HG03095 (cell line): ENCODE results near the gene ENOX1.

Experiments
- ATAC-seq: cut with Tn5 transposase; IDR thresholded peaks from one replicate; pipeline ENCODE4 v1.9.1; 2021; ENCODE audit warnings: moderate library complexity; ENCODE audit not compliant: unreplicated experiment

The ENOX1 gene

DNA sequence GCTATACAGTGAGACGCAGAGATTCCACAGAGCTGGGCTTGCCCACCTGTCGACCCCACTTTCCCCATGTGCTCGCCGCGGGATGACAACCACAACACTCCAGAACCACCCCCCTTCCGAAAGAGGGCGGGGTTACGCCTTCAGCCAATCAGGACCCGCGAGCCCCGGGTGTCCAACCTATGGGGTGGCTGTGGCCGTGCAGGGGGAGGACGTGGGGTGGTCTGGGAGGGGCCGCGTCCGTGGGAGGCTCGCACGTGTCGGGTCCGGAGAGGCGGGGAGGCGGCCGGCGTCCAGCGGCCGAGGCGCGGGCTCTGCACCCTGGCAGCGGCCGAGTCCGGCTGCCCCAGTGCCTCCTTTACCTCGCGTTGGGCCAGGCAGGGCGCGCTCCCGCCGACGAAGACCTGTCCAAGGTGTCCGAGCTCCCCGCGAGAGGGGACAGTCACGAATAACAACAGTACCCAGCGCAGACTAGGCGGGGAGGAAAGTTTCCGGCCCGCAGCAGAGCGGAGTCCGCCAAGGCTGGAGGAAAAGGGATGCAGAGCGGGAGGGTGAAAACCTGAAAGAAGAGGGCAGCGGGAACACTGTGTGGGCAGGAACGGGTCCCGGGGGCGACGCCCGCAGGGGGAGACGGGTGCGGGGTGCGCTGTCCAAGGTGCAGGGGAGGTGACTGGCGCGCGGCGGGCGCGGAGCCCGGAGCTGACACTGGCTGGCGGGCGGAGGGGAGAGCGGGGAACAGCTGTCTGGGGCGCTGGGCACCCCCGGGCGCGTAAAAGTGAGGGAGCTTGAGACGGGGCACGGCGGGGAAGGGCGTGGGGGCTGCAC is 911 bp downstream of the ENOX1 start:
- ATAC-seq, result no peak

DNA sequence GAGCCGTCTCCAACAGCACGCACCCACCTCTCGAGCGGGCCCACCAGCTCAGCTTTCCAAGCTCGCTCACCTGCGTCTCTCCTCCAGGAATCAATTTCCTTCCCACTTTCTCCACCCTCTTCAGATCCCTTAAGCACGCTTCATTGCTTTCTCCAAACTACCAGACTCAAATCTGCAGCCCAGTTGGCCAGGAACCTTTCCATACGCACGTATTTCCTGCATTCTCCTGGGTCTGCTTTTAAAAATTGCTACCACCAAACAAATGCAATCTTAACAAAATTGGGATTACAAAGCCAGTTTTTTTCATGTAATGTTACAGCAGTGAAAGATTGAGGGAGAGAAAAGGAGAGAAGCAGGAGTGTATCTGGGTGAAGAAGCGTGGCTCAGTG is 1.5 kb downstream of the ENOX1 start:
- ATAC-seq, result no peak

DNA sequence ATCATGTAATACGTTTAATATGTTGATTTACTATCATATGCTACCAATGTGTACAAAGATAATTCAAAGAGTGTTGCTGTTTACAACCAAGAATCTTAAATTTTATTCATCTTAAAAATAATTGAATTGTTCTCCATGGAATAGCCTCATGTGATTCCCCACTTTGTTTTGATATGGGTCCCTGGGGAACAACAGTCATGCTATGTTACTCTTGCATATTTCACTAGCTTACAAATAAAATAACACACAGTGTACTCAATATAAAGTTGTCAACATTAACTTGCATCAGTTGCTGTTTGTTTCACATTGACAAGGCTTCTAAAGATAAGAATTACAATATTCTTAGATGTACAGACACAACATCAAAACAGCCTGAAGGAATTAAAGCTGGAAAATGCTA is 2.3 kb downstream of the ENOX1 start:
- no peak for ATAC-seq

DNA sequence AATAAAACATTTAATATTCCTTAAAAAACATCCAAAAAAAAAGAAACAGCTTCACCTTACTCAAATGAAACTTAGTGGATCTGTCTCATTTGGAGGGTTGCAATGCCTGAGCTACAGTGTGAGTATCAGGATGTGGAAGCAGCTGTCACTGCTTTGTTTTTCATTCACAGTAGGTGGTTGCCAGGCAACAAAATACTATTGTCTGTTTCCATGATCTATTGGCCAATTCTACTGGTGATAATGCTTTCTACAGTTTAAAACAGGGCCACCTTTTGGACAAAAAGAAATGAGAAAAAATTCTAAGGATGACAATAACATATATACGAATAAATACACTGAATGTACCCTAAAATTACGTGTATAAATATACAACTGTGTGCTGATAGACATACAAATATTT is 3.0 kb downstream of the ENOX1 start:
- no peak for ATAC-seq

DNA sequence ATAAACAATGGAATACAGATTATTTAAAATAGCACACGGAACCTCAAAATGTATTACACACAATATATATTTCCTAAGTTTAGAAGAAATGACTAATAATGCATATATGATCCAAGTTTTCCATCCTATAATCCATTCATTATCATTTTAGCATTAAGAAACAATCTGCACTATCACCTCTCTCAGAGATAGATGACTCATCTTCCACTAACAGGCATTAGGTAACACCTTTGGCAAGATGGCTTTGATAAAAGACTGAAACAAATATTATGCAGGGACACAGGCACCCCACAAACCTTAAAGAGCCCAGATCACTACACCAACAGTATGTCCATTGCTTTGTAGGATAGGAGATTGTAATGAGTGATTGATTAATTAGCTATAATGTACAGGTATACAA is 4.1 kb downstream of the ENOX1 start:
- no peak for ATAC-seq

DNA sequence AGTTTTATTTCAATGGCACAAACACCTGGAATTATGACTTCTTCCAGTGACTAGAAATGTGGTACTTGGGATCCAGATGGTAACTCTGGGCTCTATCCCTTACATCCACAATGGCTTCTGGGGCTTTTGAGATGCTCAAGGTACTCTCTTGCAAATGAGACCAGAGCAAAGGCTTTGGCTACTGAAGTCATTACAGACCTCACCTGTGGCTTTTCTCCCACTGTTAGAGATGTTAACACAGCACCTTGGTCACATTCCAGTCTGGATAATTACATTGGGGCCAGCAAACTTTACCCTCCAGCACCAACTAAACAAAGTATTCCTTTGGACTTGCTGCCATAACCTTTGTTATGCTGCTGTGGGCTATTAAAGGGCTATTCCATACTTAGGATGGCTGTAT is 6.1 kb downstream of the ENOX1 start:
- ATAC-seq, result no peak

DNA sequence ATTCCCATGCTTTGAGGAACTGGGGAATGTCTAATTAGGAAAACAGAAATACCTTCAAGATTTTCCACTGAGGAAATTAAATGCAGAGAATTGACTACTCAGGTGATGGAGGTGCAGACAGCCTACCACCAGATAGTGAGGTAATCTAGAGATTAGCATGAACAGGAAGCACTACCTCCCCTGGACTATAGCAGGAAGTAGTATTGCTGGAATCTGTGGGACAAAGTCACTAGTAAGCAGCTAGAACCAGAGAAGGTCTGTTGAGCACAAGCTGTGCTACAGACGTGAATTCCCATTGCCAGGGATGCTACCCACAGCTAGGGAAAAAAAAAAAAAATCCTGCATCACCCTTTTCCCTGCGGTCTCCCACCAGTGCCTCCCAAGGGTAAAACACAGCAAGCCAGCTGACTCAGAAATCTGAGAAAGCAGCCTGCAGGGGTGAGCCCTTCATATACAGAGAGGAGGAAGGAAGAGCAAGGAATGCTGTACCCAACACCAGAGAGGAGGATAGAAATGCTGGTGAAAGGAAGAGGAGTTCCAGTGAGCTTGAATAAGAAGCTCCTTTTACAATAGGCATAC is 10.2 kb downstream of the ENOX1 start:
- ATAC-seq, result no peak

DNA sequence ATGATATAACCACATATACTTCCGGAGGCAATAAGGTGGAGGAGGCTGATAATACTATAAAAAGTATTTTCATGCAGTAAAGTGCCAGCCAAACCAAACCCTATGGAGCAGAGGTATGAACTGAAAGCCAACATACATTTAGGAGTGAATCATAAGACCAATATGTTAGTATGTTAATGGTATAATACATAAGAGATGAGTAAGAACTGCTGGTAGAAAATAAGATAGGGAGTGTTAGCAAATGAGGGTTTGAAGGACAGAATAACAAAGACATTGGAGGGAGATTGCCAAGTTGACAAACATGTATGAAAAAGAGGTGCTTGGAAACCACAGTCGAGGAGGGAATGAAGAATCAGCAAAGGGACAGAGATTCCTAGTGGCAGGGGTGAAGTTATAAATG is 10.8 kb downstream of the ENOX1 start:
- ATAC-seq, result no peak

DNA sequence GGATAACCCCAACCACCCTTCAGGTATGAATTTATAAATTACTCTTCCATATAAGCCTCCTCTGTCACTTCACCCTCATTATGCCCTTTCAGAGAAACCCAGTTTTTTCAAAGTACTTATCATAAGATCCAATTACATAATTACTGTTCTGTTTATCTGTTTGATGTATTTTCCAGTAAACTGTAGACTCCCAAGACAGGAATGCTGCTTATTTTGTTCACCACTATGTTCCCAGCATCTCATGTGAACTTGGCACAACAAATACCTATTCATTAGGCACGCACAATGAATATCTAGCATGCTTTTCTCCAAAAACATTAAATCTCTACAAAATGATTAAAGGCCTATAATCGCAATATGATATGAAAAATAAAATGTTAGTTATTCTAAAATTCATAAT is 13.2 kb downstream of the ENOX1 start:
- no peak for ATAC-seq

DNA sequence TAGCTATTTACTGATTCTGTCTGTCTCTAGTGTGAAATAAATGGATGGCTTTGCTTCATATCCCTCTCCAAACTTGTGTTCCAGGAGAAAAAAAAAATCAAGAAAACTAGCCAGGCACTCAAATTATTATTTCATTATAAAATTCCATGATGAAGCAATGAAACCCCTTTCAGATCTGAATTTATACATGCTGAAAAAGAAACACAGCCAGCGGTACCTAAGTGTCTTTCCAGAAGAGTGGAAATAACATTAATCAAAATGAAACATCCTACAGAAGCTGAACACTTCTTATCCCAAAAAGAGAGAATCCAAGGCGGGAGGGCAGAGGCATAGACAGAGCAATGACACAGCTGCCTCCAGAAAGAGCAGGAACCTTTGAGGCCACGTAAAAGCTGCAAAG is 15.9 kb downstream of the ENOX1 start:
- no peak for ATAC-seq

DNA sequence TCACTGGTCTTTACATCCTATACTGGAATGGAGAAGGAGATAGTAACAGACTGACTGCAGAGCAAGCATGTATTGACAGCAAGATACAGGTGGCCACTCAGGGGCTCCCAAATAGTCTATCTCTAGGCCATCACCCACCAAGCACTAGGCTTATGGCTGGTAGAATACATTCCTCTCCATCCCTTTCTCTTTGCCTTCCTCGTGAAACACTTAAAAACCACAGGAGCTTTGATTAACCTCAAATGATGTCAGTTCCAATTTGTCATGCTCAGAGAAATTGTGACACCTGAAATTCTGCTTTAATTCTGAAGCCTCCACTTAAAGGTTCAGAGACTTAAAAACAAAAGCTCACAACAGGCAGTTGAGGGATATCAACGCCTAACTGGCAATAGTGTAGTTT is 17.2 kb downstream of the ENOX1 start:
- no peak for ATAC-seq

DNA sequence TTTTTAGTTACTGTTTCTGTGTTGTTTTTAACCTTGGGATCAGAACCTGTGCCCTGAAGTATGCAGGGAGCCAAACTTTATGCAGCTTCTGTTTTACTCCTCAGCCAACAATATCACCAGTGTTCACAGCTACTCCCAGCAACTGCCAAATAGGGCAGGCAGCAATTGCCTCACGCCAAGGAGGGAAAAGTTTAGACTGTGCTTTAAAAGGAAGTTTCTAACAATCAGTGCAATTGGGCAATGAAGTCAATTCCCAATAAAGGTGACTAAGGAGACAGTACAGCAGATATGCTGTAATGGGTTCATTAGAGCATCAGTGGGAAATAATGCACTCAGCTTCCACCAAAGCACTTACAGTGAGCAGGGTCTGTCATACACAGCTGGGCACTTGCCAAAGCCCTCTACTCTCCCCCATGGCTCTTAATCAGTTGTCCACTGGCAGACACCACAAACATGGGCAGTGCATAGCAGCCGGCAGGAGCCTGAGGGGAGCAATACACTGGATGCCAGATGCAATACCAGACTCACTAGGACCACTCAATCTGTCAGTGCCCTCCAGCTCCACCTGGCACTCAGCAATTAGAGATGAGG is 19.3 kb downstream of the ENOX1 start:
- no peak for ATAC-seq

DNA sequence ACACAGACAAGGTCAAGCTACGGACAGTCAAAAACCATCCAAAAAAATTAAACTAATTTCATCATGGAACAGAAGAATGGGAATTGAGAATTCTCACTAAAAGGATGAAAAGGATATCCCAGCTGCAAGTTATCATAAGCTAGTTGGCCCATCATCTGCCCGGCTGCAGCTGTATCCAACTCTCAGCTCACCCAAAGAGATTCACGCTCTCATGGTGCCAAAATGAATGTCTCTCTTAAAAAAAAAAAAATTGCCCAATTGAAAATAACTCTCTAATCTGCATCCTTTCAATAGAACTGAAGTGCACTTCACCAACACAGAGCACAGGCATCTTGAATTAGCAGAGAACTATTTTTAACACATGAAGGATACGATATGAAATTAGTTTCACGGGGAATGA is 20.0 kb downstream of the ENOX1 start:
- ATAC-seq, result no peak

DNA sequence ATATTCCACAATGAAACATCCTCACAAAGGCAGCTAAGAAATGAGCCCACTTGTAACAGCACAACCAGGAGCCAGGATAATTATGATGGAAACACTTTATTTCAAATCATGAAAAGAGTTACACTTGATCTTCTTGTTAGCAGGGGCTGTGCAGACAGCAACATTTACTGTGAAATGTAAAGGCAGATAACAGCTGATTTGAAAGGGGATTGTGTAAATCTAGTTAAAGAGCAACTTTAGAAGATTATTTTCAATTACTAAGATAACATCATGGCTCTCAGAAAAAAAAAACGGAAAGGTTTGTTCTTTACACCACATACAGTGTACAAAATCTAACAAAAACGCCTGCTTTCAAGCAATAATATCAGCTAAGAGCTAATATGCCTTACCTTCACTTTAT is 22.4 kb downstream of the ENOX1 start:
- no peak for ATAC-seq

DNA sequence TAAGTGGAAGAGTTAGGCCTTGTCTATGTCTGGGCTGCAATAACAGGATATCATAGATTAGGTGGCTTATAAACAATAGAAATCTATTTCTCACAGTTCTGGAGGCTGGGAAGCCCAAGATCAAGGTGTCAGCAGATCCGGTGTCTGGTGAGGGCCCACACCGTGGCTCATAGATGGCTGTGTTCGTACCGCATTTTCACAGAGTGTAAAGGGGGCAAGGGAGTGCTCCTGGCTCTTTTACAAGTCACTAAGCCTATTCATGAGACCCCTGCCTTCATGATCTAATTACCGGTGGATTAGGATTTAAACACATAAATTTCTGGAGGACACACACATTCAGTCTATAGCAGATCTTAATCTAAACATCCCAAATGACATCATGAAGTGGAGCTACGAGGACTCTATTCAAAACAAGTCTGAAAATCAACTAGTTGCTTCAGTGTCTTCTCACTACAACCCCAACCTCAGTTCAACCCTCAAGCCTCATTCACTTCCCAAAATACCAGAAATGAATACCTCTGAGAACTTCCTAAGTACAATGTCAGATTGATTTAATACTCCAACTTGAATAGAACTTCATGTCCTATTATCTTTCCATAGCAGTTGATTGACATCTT is 23.5 kb downstream of the ENOX1 start:
- no peak for ATAC-seq

DNA sequence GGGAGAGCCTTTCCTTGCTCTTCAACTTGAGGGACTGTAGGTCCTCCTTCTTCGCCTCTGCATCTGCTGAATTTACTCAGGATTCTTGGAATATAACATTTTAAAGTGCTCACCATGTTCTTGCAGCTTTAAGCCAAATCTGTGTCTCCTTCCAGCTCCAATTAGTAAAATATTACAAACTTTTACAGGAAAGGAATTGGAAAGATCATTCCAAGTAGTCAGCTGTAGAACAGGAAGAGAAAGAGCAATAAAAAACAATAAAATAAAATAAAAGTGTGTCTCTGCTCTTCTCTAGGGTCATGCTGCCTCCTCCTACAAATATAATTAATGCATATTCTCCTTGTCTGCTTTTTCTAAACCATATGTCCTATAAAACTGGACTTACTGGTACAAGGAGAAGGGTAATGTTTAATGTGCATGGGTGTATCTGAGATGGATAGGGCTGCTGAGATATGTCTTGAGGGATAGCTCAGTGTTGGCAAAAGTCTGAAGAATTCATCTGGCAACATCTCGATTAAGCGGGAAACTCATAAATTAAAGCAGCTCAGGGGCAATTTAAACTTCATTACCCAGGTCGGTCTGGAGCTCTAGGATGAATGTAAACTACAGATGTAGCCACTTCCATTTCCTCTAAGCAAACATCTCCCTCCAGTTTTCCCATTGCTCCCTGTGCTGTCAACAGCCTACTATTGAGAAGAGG is 25.0 kb downstream of the ENOX1 start:
- no peak for ATAC-seq

DNA sequence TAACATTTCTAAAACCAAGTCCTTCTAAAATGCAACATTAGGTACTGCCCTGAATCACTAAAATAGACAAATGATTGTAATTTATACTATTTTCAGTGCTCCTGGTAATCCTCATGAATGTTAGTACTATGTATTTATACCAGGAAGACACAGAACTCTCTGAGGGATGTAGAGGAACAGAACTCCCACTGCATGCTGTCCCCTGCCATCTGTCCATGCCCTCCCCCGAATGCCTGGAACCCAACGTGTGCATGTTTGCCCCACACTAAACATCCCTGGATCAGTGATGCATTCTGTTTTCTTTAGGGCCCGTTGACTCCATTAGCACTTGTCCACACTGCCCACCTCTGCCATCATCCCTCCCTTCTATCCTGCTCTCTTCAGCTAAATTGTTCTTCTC is 26.5 kb downstream of the ENOX1 start:
- ATAC-seq, result no peak

DNA sequence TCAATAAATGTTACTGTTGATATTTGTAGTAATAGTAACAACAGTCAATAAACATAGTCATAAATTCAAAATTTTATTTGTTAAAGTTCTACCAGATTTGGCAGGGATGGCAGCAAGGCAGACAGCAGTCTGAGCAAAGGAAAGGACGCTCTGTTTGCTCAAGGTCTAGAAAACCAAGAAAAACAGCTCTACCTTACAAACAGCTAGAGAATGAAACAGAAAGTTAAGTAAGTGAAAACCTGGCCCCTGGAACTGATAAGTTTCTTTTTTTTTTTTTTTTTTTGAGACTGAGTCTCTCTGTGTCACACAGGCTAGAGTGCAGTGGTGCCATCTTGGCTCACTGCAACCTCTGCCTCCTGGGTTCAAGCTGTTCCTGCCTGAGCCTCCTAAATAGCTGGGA is 27.9 kb downstream of the ENOX1 start:
- ATAC-seq, result peak; percentile 59

DNA sequence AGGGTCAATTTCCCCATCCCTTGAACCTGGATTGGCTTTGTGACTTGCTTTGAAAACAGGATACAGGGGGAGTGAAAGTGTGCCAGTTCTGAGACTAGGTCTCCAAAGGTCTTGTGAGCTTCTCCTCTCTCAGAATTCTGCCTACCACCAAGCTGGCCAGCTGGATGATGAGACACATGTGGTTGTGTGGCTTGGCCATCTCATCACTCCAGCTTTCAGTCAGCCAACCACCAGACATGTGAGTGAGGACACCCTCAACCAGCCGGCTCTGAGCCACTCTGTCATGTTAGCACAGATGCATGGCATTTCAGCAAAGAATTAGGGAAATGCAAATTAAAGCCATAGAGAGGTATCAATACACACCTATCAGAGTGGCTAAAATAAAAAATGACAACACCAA is 29.5 kb downstream of the ENOX1 start:
- ATAC-seq, result no peak

DNA sequence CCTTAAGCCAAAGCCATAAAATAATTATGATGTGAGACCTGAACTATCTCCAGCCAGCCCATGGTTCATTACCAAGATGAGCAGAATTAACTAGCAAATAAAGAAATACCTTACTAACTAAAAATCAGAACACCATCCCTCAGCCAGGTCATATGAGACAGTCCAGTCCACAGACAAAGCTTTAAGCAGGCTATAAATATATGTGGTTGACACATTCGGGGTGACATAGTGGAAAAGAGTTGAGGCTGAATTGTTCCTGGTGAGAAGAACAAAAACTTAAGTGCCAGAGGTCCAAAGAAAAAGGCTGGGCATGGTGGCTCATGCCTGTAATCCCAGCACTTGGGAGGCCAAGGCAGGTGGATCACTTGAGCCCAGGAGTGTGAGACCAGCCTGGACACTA is 30.9 kb downstream of the ENOX1 start:
- ATAC-seq, result no peak

DNA sequence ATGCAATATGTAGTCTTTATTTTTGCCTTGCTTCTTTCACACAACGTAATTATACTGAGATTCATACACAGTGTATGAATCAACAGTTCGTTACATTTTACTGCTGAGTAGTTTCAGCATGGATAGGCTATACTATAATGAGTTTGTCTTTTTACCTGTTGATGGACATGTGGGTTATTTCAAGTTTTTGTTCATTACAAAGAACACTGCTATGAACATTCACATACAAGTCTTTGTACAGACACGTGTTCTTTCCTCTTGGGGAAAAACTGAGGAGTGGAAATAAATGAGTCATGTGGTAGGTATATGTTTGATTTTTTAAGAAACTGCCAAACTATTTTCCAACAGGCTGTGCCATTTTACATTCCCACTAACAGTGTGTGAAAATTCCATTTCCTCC is 35.1 kb downstream of the ENOX1 start:
- ATAC-seq, result no peak

DNA sequence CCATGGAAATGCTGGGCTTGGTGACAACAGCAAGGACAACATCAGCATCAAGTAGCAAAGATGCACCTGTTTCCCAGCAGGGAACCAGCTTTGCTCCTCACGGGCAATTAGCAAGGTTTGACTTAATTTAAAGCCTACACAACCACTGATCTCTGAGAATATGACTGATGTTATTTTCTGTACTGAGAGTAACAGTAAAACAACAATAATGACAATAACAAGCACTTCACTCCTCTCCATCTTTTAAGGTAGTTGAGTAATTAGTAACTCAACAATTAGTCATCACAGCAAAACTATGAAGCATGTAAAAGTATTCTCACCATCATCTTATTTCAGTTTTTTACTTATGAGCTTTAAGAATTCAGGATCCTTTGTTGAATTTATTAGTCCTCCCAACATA is 37.3 kb downstream of the ENOX1 start:
- no peak for ATAC-seq
